ENCODE data around the gene MYL3.

The MYL3 gene

GRCh38 chr3:46890132-46890531, 26.9 kb upstream of the MYL3 start:
- no peak overlapping the region for H3K4me3 ChIP-seq (ENCODE audit: low read depth in 1 of 2, low read length in 2 of 2)
- no peaks in the 10 kb centered on the region for H3K9me3 ChIP-seq (ENCODE audit: control insufficient read depth in 1 of 2, low read length in 2 of 2)
- H3K27ac ChIP-seq (ENCODE audit: low read length): no peak overlapping the region
- peaks cover 4 to 17% of the 10 kb centered on the region in 2 donors for H3K4me1 ChIP-seq (ENCODE audit: control insufficient read depth in 1 of 2, insufficient read depth in 2 of 2, low read length in 2 of 2)
- peaks cover 3% of the 10 kb centered on the region for H3K27me3 ChIP-seq (ENCODE audit: low read depth, low read length)
- no peaks in the 10 kb centered on the region for H3K36me3 ChIP-seq (ENCODE audit: control insufficient read depth in 1 of 2, insufficient read depth in 2 of 2, low read length in 2 of 2)

- peaks cover 4 to 17% of the 10 kb centered on the region in 2 donors for H3K4me1 ChIP-seq (ENCODE audit: control insufficient read depth in 1 of 2, insufficient read depth in 2 of 2, low read length in 2 of 2)
- H3K27ac ChIP-seq (ENCODE audit: low read length): no peak overlapping the region
Observed at GRCh38 chr3:46889381-46890110, 26.3 kb upstream of the MYL3 start.

GRCh38 chr3:46888705-46889104, 25.5 kb upstream of the MYL3 start:
- Histone ChIP-seq H3K9me3 (ENCODE audit: control insufficient read depth in 1 of 2, low read length in 2 of 2) (no peaks in the 10 kb centered on the region), H3K4me1 (ENCODE audit: control insufficient read depth in 1 of 2, insufficient read depth in 2 of 2, low read length in 2 of 2) (peaks cover 4 to 17% of the 10 kb centered on the region in 2 donors), H3K36me3 (ENCODE audit: control insufficient read depth in 1 of 2, insufficient read depth in 2 of 2, low read length in 2 of 2) (no peaks in the 10 kb centered on the region), H3K27ac (ENCODE audit: low read length) (no peak overlapping the region), H3K27me3 (ENCODE audit: low read depth, low read length) (peaks cover 17% of the 10 kb centered on the region), H3K4me3 (ENCODE audit: low read depth in 1 of 2, low read length in 2 of 2) (no peak overlapping the region)

More at GRCh38 chr3:46889381-46890110, 26.3 kb upstream of the MYL3 start:
- H3K9me3 ChIP-seq (ENCODE audit: control insufficient read depth in 1 of 2, low read length in 2 of 2): no peaks in the 10 kb centered on the region
- H3K4me3 ChIP-seq (ENCODE audit: low read depth in 1 of 2, low read length in 2 of 2): no peak overlapping the region
- H3K36me3 ChIP-seq (ENCODE audit: control insufficient read depth in 1 of 2, insufficient read depth in 2 of 2, low read length in 2 of 2): no peaks in the 10 kb centered on the region
- peaks cover 9% of the 10 kb centered on the region for H3K27me3 ChIP-seq (ENCODE audit: low read depth, low read length)

- Histone ChIP-seq H3K27ac (ENCODE audit: low read length) (no peak overlapping the region), H3K27me3 (ENCODE audit: low read depth, low read length) (peaks cover 17% of the 10 kb centered on the region), H3K4me1 (ENCODE audit: control insufficient read depth in 1 of 2, insufficient read depth in 2 of 2, low read length in 2 of 2) (peaks cover 4 to 16% of the 10 kb centered on the region in 2 donors), H3K9me3 (ENCODE audit: control insufficient read depth in 1 of 2, low read length in 2 of 2) (no peaks in the 10 kb centered on the region), H3K36me3 (ENCODE audit: control insufficient read depth in 1 of 2, insufficient read depth in 2 of 2, low read length in 2 of 2) (no peaks in the 10 kb centered on the region), H3K4me3 (ENCODE audit: low read depth in 1 of 2, low read length in 2 of 2) (no peak overlapping the region)
Observed at GRCh38 chr3:46887980-46888494, 24.8 kb upstream of the MYL3 start.

- H3K4me3 ChIP-seq (ENCODE audit: low read depth in 1 of 2, low read length in 2 of 2): no peak overlapping the region
- H3K27ac ChIP-seq (ENCODE audit: low read length): no peak overlapping the region
- H3K27me3 ChIP-seq (ENCODE audit: low read depth, low read length): peaks cover 22% of the 10 kb centered on the region
- no peaks in the 10 kb centered on the region for H3K36me3 ChIP-seq (ENCODE audit: control insufficient read depth in 1 of 2, insufficient read depth in 2 of 2, low read length in 2 of 2)
- peaks cover 0 to 11% of the 10 kb centered on the region in 2 donors for H3K4me1 ChIP-seq (ENCODE audit: control insufficient read depth in 1 of 2, insufficient read depth in 2 of 2, low read length in 2 of 2)
- no peaks in the 10 kb centered on the region for H3K9me3 ChIP-seq (ENCODE audit: control insufficient read depth in 1 of 2, low read length in 2 of 2)
Observed at GRCh38 chr3:46885612-46886011, 22.4 kb upstream of the MYL3 start.

- Histone ChIP-seq H3K4me1 (ENCODE audit: control insufficient read depth in 1 of 2, insufficient read depth in 2 of 2, low read length in 2 of 2) (peaks cover 0 to 11% of the 10 kb centered on the region in 2 donors), H3K4me3 (ENCODE audit: low read depth in 1 of 2, low read length in 2 of 2) (no peak overlapping the region)
Observed at GRCh38 chr3:46884929-46885328, 21.7 kb upstream of the MYL3 start.

GRCh38 chr3:46884427-46884826, 21.2 kb upstream of the MYL3 start:
- H3K4me1 ChIP-seq (ENCODE audit: control insufficient read depth in 1 of 2, insufficient read depth in 2 of 2, low read length in 2 of 2): peaks cover 0 to 11% of the 10 kb centered on the region in 2 donors
- no peak overlapping the region for H3K4me3 ChIP-seq (ENCODE audit: low read depth in 1 of 2, low read length in 2 of 2)
- H3K27ac ChIP-seq (ENCODE audit: low read length): no peak overlapping the region
- H3K36me3 ChIP-seq (ENCODE audit: control insufficient read depth in 1 of 2, insufficient read depth in 2 of 2, low read length in 2 of 2): no peaks in the 10 kb centered on the region
- H3K9me3 ChIP-seq (ENCODE audit: control insufficient read depth in 1 of 2, low read length in 2 of 2): no peaks in the 10 kb centered on the region
- H3K27me3 ChIP-seq (ENCODE audit: low read depth, low read length): peaks cover 24% of the 10 kb centered on the region

More at GRCh38 chr3:46884929-46885328, 21.7 kb upstream of the MYL3 start:
- Histone ChIP-seq H3K27me3 (ENCODE audit: low read depth, low read length) (peaks cover 24% of the 10 kb centered on the region), H3K27ac (ENCODE audit: low read length) (no peak overlapping the region), H3K36me3 (ENCODE audit: control insufficient read depth in 1 of 2, insufficient read depth in 2 of 2, low read length in 2 of 2) (no peaks in the 10 kb centered on the region), H3K9me3 (ENCODE audit: control insufficient read depth in 1 of 2, low read length in 2 of 2) (no peaks in the 10 kb centered on the region)

GRCh38 chr3:46883830-46884185, 20.6 kb upstream of the MYL3 start:
- no peaks in the 10 kb centered on the region for H3K36me3 ChIP-seq (ENCODE audit: control insufficient read depth in 1 of 2, insufficient read depth in 2 of 2, low read length in 2 of 2)
- no peaks in the 10 kb centered on the region for H3K9me3 ChIP-seq (ENCODE audit: control insufficient read depth in 1 of 2, low read length in 2 of 2)
- H3K27ac ChIP-seq (ENCODE audit: low read length): no peak overlapping the region
- H3K27me3 ChIP-seq (ENCODE audit: low read depth, low read length): peaks cover 24% of the 10 kb centered on the region
- H3K4me3 ChIP-seq (ENCODE audit: low read depth in 1 of 2, low read length in 2 of 2): peak overlapping the region in 1 of 2 donors; percentile 45
- H3K4me1 ChIP-seq (ENCODE audit: control insufficient read depth in 1 of 2, insufficient read depth in 2 of 2, low read length in 2 of 2): peaks cover 0 to 11% of the 10 kb centered on the region in 2 donors

GRCh38 chr3:46883054-46883829, 20.0 kb upstream of the MYL3 start:
- H3K4me3 ChIP-seq (ENCODE audit: low read depth in 1 of 2, low read length in 2 of 2): peak overlapping the region in 1 of 2 donors; percentile 72
- H3K27ac ChIP-seq (ENCODE audit: low read length): no peak overlapping the region
- H3K9me3 ChIP-seq (ENCODE audit: control insufficient read depth in 1 of 2, low read length in 2 of 2): no peaks in the 10 kb centered on the region
- H3K36me3 ChIP-seq (ENCODE audit: control insufficient read depth in 1 of 2, insufficient read depth in 2 of 2, low read length in 2 of 2): no peaks in the 10 kb centered on the region
- peaks cover 24% of the 10 kb centered on the region for H3K27me3 ChIP-seq (ENCODE audit: low read depth, low read length)
- peaks cover 0 to 11% of the 10 kb centered on the region in 2 donors for H3K4me1 ChIP-seq (ENCODE audit: control insufficient read depth in 1 of 2, insufficient read depth in 2 of 2, low read length in 2 of 2)

- Histone ChIP-seq H3K36me3 (ENCODE audit: control insufficient read depth in 1 of 2, insufficient read depth in 2 of 2, low read length in 2 of 2) (no peaks in the 10 kb centered on the region), H3K4me3 (ENCODE audit: low read depth in 1 of 2, low read length in 2 of 2) (peak overlapping the region; percentile 39 to 72), H3K4me1 (ENCODE audit: control insufficient read depth in 1 of 2, insufficient read depth in 2 of 2, low read length in 2 of 2) (peaks cover 0 to 11% of the 10 kb centered on the region in 2 donors), H3K9me3 (ENCODE audit: control insufficient read depth in 1 of 2, low read length in 2 of 2) (no peaks in the 10 kb centered on the region), H3K27me3 (ENCODE audit: low read depth, low read length) (peaks cover 24% of the 10 kb centered on the region), H3K27ac (ENCODE audit: low read length) (no peak overlapping the region)
Observed at GRCh38 chr3:46882377-46883053, 19.3 kb upstream of the MYL3 start.
